ENCODE measurements around the gene PANK1.
"Not testable (repeated sequence)": the region's sequence is repeated elsewhere in the genome, so short reads cannot be mapped to it uniquely, and the experiment has no call there.

Gene PANK1

DNA sequence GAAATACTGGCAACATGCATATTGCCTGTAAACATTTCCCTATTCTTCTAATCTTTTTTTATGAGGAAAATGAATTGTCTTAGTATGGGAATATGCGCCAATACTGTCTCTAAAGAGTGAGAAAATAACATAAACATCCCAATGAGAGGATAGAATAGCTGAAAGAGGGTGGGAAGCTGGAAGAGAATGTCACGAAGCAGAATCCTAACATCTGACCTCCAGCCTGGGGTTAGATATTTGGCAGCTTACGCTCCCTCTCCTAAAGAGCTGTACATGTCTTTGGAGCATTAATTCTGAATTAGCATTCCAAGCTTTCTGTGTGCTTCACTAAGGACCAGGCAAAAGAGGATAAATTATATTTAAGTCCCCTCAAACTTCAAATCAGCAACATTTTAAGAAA lies 78.0 kb downstream of the PANK1 start:
- no peak for DNase-seq

DNA sequence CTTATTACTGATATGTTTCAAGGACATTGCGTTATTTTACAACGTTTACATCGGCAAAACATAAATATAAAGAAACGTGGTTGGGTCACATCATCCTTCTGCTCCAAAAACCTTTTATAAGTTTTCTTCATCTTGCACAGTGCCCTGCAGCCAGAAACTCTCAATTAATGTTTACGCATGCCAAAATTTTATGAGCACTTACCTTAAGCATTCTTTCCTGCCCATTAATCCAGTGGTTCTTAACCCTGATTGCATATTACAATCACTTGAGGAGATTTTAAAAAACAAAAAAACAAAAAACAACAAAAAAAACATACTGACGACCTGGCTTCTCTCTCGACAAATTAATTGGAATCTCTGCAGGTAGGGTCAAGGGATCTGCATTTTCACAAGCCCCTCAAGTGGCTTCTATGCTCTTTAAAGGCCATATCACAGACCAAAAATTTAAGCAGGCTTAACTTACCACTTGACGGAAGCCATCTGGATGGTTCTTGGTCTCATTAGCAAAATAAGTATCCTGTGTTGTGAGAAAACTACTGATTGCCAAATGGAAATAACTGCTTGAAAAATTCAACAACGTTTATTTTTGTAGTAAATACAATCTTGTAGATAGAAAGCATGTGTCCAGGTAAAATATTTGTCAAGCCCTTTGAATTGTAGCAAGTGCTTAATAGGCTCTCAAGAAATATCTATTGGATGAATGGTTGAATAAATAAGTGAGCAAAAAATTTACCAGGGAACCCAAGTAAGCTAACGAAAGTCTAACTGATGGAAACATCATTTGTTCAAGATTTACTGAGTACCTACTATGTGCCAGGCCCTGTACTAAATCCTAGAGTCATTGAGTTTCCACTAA lies 78.7 kb downstream of the PANK1 start:
- DNase-seq = no peak

DNA sequence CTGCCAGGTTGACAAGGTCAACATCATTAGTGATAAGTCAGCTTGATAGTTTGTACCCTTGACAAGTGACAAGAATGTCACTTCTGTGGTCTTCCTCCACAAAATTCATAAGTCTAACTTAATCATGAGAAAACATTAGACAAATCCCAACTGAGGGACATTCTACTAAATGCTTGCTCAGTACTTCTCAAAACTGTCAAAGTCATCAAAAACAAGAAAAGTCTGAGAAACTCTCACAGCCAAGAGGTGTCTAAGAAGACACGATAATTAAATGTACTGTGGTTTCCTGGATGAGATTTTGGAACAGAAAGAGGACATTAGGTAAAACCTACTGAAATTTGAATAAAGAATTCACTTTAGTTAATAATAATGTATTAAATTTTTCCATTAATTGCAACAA lies 79.9 kb downstream of the PANK1 start:
- no peak for DNase-seq

DNA sequence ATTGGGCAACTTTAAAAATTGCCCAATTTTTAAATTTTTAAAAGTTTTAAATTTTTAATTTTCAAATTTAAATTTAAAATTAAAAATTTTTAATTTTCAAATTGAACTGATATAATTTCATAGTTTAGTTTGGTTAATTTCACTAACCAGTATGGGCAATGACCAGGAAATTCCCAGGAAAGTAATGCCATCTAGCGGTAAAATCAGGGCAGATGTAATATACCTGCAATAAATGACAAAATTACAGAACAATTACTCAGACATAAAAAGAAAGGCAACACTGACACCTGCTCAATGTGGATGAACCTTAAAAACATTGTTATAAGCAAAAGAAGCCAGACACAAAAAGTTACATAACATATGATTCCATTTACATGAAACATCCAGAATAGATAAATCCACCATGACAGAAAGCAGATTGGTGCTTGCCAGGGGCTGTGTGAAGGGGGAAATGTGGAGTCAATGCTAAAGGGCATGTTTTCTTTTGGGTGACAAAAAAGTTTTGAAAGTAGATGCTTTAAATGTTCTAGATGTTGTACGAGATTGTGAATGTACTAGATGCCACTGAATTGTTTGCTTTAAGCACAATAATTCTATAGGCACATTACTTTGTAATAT lies 81.1 kb downstream of the PANK1 start:
- peak; percentile 50 for DNase-seq

DNA sequence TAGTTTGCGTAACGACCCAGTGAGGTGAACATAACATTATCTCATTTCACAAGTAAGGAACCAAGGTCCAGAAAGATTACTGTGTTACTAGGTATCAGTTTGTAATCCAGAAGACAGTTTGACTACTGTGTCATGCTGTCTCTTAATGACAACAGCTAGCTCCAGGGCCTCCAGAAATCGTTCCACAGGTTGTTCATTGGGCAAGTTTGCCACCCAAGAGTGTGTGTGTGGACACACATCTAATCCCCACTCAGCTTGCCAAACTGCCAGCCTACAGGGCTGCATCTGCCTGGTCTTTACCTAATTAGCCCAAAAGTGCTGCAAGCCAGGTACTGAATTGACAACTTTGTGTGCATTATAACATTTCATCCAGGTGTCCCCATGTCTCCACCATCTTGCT lies 81.7 kb downstream of the PANK1 start:
- DNase-seq = no peak

DNA sequence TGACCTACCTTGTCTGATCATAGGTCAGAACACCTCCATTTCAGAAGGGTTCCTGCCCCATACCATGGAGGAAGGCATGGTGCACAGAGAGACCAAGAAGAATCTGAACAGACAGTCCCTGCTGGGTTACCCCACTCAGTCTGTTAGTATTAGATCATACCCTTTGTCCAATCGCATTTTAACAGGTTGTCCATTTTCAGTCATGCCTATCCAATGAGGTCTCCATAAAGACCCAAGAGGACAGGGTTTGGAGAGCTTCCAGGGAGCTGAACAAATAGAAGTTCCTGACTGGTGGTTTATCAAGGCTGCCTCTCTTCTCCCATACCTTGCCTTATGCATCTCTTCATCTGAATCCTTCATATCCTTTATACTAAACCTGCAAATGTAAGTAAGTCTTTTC lies 88.4 kb downstream of the PANK1 start:
- peak; percentile 57 for DNase-seq

DNA sequence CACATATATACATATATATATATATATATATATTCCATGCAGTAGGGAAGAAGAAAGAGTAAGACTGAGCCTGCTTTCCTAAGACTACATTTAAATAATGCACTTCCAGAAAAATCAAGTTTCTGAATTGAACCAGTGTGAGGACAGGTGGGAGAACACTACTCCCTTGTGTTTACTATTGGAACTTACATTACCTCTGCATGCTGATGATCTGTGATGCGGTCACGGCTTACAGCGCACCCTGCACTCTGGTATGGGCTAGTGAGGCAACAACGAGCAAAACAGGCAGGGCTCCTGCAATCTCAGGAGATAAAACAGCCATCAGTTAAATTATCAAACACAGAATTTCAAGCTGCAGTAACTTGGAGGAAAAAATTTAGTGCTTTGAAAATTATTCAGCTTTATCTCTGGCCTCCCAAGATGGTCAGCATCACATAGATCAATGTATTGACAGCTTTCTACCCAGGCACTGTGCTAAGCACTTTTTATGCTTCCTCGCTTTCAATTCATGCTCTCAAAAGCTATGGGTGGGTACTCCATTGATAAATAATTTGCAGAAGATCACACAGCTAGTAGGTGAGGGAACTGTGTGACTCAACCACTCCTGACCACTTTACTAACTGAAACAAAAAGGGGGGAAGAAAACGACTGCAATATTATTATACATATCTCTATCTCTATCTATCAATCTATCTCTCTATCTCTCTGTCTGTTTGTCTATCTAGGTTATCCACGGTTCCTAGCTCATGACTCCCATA lies 89.2 kb downstream of the PANK1 start:
- DNase-seq = no peak

DNA sequence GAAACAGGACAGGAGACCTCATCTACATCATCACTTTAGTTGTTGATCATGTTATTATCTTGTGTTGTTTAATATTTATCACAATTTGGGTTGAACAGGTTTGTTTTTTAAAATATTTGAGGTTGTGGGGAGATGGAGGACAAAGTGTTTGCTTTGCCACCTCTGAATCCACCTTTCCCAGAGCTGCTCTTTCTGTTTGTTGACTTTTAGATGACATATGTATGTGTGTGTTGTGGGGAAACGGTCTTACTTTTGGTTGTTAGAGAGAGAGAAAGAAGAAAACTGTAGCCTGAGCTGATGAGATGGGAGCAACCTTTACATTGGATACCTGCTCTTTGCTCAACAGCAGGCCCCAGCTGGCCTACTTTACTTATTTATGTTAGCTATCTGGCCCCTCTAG lies 90.6 kb downstream of the PANK1 start:
- DNase-seq = no peak

DNA sequence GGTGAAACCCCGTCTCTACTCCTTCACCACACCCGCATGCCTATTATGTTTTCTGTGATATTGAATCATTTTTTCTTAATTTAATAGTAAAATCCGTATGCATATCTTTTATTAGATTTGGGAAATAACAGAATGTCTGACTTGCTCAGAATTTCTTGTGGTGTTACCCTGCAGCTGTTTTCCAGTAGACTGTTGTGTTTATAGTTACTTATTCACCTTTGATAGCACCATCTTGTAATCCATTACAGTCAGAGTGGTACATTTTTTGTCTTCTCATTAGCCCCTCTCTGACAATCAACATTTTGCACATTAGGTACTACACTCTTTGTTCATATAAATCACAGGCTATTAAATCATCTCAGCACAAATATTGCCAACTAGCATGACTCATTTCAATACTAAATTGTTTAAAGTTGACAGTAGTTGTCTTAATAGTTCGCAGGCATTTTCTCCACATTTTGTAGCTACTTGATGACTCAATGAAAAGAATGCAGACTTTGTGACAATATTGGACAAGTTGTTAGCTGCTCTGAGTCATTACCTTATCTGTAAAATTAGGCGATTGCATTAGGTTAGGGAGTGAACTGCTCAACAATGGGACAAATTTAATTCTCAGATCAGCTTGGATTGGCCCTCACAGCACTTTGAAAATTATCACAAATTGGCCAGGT lies 91.8 kb downstream of the PANK1 start:
- DNase-seq = peak; percentile 99

DNA sequence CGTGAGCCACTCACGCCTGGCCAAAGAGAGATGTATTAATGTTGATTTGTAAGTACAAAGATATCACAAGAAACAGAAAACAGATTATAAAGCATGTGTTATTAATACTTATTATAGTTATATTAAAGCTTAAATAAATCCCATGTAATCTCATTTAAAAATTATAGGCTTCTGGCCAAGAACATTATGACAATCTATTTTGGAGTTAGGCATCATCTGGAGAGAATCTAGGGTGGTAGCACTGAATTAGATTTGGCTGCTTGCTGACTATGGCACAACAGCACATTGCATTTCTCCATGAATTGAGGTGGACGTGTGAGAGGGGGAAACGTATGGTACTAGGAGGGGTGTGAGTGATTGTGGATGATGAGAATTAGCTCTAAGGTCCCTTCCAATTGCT lies 92.8 kb downstream of the PANK1 start:
- no peak for DNase-seq

DNA sequence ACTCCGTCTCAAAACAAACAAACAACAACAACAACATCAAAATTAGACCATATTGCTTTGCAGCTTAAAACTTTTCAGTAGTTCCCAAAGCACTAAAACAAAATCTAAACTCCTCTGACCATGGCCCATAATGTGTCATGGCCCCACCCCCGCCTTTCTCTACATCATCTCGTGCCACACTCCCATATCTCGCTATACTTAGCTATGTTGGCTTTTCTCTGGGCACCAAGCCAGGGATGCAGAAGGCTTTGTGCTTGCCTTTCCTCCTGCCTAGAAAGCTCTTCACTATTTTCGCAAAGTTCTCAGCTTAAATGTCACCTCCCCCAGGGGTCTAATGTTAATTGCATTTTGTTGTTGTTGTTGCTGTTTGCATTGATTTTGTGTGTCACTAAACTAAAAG lies 94.5 kb downstream of the PANK1 start:
- peak; percentile 69 for DNase-seq

DNA sequence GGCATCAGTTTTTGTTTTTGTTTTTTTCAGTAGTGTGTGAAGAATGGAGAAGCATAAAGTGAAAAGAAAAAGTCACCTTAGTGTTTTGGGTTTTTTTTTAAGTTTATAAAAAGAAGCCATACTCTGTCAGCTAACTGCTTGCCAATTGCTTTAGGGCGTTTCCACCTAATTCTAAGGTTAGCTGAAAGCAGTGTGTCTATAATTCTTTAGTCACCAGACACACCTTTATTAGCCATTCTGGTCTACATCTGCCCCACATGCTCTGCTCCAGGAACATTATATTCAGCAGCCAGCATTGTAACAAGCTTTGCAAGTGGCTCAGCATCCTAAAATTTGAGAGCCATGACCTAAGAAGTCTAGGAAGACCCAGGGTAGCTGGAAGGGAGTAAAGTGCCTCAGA lies 95.5 kb downstream of the PANK1 start:
- no peak for DNase-seq

DNA sequence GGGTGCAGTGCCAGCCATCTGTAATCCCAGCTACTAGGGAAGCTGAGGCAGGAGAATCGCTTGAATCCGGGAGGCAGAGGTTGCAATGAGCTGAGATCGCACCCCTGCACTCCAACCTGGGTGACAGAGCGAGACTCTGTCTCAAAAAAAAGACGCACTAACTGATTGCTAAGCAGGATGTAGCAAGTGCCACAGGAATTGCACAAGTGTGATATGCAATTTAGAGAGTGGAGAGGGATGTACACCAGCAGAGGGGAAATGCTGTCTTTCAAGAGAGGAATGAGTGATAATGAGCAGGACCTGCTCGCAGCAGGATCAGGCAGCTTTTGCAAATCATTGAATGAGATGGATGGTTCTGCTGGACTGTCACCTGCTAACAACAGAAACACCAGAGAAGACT lies 96.4 kb downstream of the PANK1 start:
- no peak for DNase-seq

DNA sequence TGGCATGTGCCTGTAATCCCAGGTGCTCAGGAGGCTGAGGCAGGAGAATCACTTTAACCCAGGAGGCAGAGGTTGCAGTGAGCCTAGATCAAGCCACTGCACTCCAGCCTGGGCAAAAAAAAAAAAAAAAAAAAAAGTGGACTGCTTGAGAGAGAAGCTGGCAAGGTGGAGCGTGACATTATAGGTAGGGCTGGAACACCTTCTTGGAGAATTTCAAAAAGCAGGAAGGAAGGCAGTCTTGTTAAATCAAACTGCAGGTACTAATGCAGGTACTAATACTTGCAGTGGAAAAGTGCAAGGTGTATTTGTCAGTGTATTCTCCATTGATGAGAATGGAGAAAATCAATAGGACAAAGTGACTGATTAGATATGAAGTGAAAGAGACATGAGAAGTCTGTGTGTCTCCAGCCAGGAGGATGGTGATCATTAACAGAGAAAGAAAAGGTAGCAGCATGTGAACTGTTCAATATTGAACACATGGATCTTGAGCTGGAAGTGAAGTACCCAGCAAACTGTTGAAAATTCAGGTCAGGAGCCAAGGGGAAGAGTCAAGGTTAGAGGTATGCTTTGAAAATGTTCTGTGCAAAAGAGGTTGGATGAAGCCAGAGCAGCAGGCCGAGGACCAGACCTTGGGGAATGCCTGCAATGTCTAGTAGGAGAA lies 97.1 kb downstream of the PANK1 start:
- DNase-seq = no peak

DNA sequence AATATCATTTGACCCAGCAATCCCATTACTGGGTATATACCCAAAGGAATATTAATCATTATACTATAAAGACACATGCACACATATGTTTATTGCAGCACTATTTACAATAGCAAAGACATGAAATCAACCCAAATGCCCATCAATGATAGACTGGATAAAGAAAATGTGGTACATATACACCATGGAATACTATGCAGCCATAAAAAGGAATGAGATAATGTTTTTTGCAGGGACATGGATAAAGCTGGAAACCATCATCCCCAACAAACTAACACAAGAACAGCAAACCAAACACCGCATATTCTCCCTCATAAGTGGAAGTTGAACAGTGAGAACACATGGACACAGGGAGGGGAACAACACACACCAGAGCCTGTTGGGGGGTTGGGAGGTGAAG lies 98.4 kb downstream of the PANK1 start:
- DNase-seq = not testable (repeated sequence)

DNA sequence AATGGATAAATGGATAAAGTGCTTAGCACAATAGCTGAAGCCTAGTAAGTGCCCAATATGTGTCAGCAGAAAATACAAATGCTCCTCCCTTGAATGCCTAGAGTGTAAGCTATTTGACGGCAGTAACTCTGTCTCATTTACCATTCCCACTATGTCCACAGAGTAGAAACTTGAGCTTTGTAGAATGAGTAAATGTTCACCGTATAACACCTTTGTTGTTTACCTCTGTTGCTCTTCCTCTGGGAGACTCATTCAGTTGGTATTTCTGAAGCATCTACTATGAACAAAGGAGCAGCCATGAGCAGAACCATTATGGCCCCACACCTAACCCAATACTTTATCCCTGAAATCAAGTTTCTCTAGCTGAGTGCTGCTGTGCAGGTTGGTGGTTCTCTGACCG lies 101.2 kb downstream of the PANK1 start:
- DNase-seq = no peak

DNA sequence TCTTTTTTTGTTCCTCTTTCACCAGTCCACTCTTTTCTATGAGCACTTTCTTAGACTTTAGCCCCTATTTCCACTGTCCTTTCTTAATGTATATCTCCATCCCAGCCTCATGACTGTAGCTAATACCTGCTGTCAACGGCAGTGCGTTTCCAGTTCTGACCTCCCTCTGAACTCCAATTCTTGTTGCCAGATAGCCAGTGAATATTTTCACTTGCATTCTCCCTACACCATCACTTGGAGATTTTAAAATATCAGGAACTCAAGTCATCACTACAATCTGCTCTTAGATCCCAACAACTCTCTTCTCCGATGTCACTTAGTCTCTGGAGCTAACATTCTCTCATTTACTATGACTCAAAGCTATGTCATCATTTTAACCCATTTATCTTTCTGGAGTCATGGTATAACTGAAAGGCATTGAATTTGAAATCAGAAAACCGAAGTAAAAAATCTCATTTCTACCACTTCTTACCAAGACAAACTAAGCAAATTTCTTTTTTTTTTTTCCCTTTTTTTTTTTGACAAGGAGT lies 104.6 kb downstream of the PANK1 start:
- DNase-seq = peak; percentile 79

DNA sequence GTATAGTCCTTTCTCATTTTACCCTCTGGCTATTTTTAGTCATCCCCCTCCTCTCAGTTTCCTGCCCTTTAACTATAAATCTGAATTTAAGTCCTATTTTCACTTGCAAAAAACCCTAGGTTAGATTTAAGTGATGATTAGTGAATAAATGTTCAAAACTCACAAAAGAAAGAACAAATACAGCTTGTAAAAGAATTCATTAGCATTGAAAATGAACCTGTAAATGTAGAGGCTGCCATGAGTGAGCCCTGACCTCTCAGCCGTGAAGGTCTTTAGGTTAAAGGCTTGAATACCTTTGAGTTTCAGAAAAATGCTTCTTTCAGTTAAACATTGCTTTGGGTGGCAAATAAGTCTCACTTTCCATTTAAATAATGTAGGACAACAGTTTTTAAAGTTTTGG lies 107.7 kb downstream of the PANK1 start:
- no peak for DNase-seq

DNA sequence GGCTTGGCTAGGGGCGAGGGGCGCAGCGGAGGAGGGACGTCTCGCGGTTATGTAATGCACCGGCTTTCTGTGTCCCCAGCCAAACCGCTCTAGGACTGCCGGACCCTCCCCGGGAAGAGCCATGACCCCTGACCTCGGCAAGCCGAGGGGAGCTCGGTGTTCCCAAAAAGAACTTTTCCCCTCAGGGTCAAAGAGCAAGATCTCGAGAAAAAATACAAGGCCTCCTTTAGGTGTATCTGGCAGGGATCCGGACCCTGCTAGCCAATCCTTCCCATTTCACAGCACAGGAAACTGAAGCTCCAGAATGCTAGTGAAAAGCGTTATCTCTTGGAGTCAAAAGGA lies 109.1 kb downstream of the PANK1 start:
- DNase-seq = no peak

DNA sequence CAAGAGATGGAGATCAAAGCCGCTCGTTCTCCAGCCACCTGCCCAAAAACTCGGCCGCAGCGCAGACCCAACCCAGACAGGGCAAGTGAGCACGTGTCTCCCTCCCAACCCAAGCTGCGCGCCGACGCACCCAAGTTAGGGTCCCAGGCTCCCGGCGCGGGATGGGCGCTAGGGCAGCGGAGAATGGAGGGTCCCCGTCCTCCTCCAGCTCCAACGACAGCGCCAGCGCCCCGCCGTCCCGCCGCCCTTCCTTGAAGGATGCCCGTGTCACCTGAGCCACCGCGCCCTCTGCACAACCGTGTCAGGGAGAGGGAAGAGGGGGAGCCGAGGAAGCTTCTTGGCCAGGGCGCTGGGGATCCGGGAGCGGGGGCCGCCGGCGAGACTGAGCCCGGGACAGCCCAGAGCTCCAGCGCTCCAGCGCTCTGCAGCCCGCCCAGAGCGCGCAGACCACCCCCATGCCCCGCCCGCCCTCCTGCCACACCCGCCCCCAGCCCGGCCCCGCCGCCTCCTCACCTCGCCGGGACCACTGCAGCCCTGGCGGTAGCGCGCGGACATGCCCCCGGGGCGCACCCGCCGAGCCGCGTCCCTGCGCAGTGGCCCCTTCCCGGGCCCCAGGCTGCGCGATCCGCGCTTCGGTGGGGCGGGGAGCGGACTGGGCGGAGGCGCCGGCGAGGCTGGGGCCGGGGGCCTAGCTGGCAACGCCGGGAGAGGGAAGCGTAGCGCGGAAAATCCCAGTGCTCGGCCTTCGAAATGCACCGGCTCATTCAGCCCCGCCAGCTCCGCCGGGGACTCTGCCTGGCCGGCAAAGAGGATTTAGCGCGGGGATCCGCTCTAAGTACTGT lies 109.7 kb downstream of the PANK1 start, which contains the start of gene SLC16A12:
TSS of gene SLC16A12 (minus strand) at position 424 of the 842 bp plus-strand sequence. CDS start 73,016 bp downstream, outside the sequence.
- peak; percentile 22 for DNase-seq

DNA sequence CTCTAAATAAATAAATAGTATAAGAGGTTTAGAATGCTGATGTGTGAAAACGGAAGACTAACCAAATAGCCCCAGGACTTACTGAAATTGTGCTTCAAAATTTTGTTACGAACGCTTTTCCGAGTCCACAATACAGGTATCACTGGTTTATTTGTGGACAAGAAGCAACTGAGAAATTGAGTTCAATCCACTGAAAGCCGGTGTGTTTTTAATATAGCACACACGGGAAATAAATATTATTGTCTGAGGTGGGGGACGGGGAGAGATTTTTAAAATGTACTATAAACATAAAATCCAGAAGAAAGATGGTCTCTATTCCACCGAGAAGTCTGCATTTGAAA lies 110.2 kb downstream of the PANK1 start:
- no peak for DNase-seq
